ENCODE results near the gene NUP62.

DNA sequence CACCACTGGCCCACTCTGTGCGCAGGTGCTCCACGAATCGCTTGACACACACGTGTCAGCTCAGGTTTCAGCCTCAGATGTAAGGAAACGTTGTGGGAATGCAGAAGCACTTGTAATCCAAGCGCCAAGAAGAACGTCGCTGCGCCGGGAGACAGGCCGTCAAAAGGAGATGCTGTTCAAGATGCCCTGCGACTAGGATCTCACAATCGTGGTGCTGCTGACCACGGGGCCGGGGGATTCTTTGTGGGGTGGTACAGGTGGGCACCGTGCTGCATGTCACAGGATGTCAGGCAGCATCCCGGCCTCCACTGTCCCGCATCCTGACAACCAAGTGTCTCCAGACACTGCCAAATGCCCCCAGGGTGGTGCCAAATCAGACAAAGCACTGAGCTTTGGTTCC lies 48.6 kb upstream of the NUP62 start:
- no peak for TF ChIP-seq POLR2A (IDR thresholded peaks at IDR 0.05; ENCODE audit: low read length)
- no peak for TF ChIP-seq GATA1 (IDR thresholded peaks at IDR 0.05; ENCODE audit: low read depth, low read length)
